Esophagus muscularis mucosa (tissue), 4 donors: ENCODE measurements around the gene LSM4. TPM values are rescaled to one million over a fixed set of nuclear protein-coding genes. Genes with fewer than 3 reads are reported as not detected.
A peak's percentile ranks its signal among the peaks of the same experiment; 100 is the strongest.

Source experiments
- DNase-seq: peaks from one replicate; pipeline ENCODE4 v3.0.0-alpha.2; 2017; ENCODE audit errors: extremely low spot score
- H3K27ac ChIP-seq, 4 donors: fragments of 200-600 bp; sonication (generic); replicated peaks in 1 of 4; 1 replicate in 3 of 4; 2 replicates in 1 of 4; pipeline ENCODE4 v1.5.1; 2016 to 2019; ENCODE audit warnings: mild to moderate bottlenecking in 1 of 4
- H3K27me3 ChIP-seq, 4 donors: fragments of 200-600 bp; sonication (generic); one replicate each; pipeline versions ENCODE4 v1.5.1 to v1.6.0; 2016 to 2019
- H3K36me3 ChIP-seq, 4 donors: fragments of 200-600 bp; sonication (generic); one replicate each; pipeline ENCODE4 v1.5.1; 2016 to 2019
- H3K4me1 ChIP-seq, 4 donors: fragments of 200-600 bp; sonication (generic); one replicate each; pipeline ENCODE4 v1.5.1; 2016 to 2019
- H3K4me3 ChIP-seq, 4 donors: fragments of 200-600 bp; sonication (generic); 1 replicate in 2 of 4; 2 replicates in 2 of 4; pipeline ENCODE4 v1.5.1; 2016 to 2019; ENCODE audit warnings: mild to moderate bottlenecking in 4 of 4, moderate library complexity in 1 of 4
- H3K9me3 ChIP-seq, 4 donors: fragments of 200-600 bp; sonication (generic); 1 replicate in 3 of 4; 2 replicates in 1 of 4; pipeline ENCODE4 v1.5.1; 2016 to 2019
- EP300 ChIP-seq: sonication (generic); formaldehyde crosslinking; IDR thresholded peaks from one replicate; pipeline ENCODE4 v1.6.1; 2017; ENCODE audit warnings: antibody characterized with exemption
- POLR2A ChIP-seq: fragments of 450-650 bp; IDR thresholded peaks from one replicate; pipeline ENCODE4 v1.6.1; 2017; ENCODE audit warnings: antibody characterized with exemption, moderate library complexity, mild to moderate bottlenecking, low read depth
- POLR2AphosphoS5 ChIP-seq, 2 donors: sonication (generic); formaldehyde crosslinking; IDR thresholded peaks; one replicate each; pipeline ENCODE4 v1.6.1; 2017; ENCODE audit warnings: antibody characterized with exemption in 2 of 2
- WGBS: methylation state at CpG from one replicate; pipeline ENCODE4 v1.1.5; 2018; 5-methylcytosine and 5-hydroxymethylcytosine counted together
- intact Hi-C: fragments of 100-400 bp; cut with DNase I; formaldehyde crosslinking; loops from one replicate; pipeline ENCODE4 v1.15.1; 2023
- total RNA-seq, 4 donors: library from RNA; depleted of rRNA; stranded (reverse); fragments of >200 nt; gene quantifications; one replicate each; pipeline versions ENCODE4 v1.1.0 to v1.2.1, GENCODE V29; 2016
- TF ChIP-seq, protein P1 (sequence below), 3 experiments: fragments of 200-600 bp in 2 of 3; fragments of 450-650 bp in 1 of 3; sonication (generic) in 2 of 3; IDR thresholded peaks; one replicate each; pipeline ENCODE4 v1.5.1; 2017 to 2019; ENCODE audit warnings: antibody characterized with exemption in 3 of 3, mild to moderate bottlenecking in 2 of 3, moderate library complexity in 1 of 3

LSM4 gene
- total RNA-seq, 4 donors from 2014 or later: 86.8 to 116 (median 93.9) TPM

- 96% methylated on average over 9 of the region's 9 CpGs for WGBS
- H3K36me3 ChIP-seq: no peaks in the 10 kb centered on the region
- no peak overlapping the region for H3K4me3 ChIP-seq
- intact Hi-C loops: no loop called here
- H3K9me3 ChIP-seq: no peaks in the 10 kb centered on the region
- DNase-seq: no peak
- H3K27ac ChIP-seq: peak overlapping the region in 1 of 4 donors; percentile 93
- TF ChIP-seq, protein P1, sequence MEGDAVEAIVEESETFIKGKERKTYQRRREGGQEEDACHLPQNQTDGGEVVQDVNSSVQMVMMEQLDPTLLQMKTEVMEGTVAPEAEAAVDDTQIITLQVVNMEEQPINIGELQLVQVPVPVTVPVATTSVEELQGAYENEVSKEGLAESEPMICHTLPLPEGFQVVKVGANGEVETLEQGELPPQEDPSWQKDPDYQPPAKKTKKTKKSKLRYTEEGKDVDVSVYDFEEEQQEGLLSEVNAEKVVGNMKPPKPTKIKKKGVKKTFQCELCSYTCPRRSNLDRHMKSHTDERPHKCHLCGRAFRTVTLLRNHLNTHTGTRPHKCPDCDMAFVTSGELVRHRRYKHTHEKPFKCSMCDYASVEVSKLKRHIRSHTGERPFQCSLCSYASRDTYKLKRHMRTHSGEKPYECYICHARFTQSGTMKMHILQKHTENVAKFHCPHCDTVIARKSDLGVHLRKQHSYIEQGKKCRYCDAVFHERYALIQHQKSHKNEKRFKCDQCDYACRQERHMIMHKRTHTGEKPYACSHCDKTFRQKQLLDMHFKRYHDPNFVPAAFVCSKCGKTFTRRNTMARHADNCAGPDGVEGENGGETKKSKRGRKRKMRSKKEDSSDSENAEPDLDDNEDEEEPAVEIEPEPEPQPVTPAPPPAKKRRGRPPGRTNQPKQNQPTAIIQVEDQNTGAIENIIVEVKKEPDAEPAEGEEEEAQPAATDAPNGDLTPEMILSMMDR (IDR thresholded peaks at IDR 0.05): no peak
- no peak for TF ChIP-seq POLR2A
- H3K4me1 ChIP-seq: peaks cover 42 to 49% (median 43%) of the 10 kb centered on the region in 4 donors
- H3K27me3 ChIP-seq: no peaks in the 10 kb centered on the region
These were observed 23.2 kb downstream of the LSM4 start for GRCh38 chr19:18299654-18300053.

- 83% methylated on average over 6 of the region's 6 CpGs for WGBS
- Histone ChIP-seq H3K4me3 (no peak overlapping the region), H3K36me3 (no peaks in the 10 kb centered on the region), H3K27me3 (no peaks in the 10 kb centered on the region), H3K4me1 (peaks cover 32 to 48% (median 39%) of the 10 kb centered on the region in 4 donors), H3K27ac (no peak overlapping the region), H3K9me3 (no peaks in the 10 kb centered on the region)
- intact Hi-C loops: no loop called here
- TF ChIP-seq, protein P1 (IDR thresholded peaks at IDR 0.05): no peak
- TF ChIP-seq EP300 (no peak), POLR2A (no peak), POLR2AphosphoS5 (IDR thresholded peaks at IDR 0.05) (no peak)
- no peak for DNase-seq
These were observed 24.3 kb downstream of the LSM4 start for GRCh38 chr19:18298601-18299000.

GRCh38 chr19:18297308-18297707 lies 25.6 kb downstream of the LSM4 start:
- H3K27ac ChIP-seq: peak overlapping the region in 1 of 4 donors; percentile 23
- no peaks in the 10 kb centered on the region for H3K27me3 ChIP-seq
- no peaks in the 10 kb centered on the region for H3K9me3 ChIP-seq
- H3K4me3 ChIP-seq: no peak overlapping the region
- intact Hi-C loops: no loop called here
- 58% methylated on average over 4 of the region's 4 CpGs for WGBS
- H3K4me1 ChIP-seq: peaks cover 27 to 46% (median 38%) of the 10 kb centered on the region in 4 donors
- no peak for DNase-seq
- H3K36me3 ChIP-seq: no peaks in the 10 kb centered on the region
- TF ChIP-seq POLR2AphosphoS5 (IDR thresholded peaks at IDR 0.05) (no peak), EP300 (no peak), POLR2A (no peak)
- TF ChIP-seq, protein P1 (IDR thresholded peaks at IDR 0.05): no peak

GRCh38 chr19:18295034-18295451 lies 27.8 kb downstream of the LSM4 start:
- no peaks in the 10 kb centered on the region for H3K27me3 ChIP-seq
- H3K27ac ChIP-seq: peak overlapping the region in 1 of 4 donors; percentile 97
- no peak overlapping the region for H3K4me3 ChIP-seq
- 72% methylated on average over 4 of the region's 4 CpGs for WGBS
- no peaks in the 10 kb centered on the region for H3K9me3 ChIP-seq
- DNase-seq: no peak
- H3K4me1 ChIP-seq: peaks cover 21 to 40% (median 36%) of the 10 kb centered on the region in 4 donors
- no peak for TF ChIP-seq POLR2A
- no peak for TF ChIP-seq POLR2AphosphoS5 (IDR thresholded peaks at IDR 0.05)
- no peak for TF ChIP-seq EP300
- TF ChIP-seq, protein P1 (IDR thresholded peaks at IDR 0.05): no peak
- no peaks in the 10 kb centered on the region for H3K36me3 ChIP-seq
- intact Hi-C loops: no loop called here

- H3K27me3 ChIP-seq: no peaks in the 10 kb centered on the region
- H3K36me3 ChIP-seq: no peaks in the 10 kb centered on the region
- no peak for TF ChIP-seq POLR2AphosphoS5 (IDR thresholded peaks at IDR 0.05)
- TF ChIP-seq, protein P1 (IDR thresholded peaks at IDR 0.05): no peak
- TF ChIP-seq EP300: no peak
- TF ChIP-seq POLR2A: no peak
- intact Hi-C loops: no loop called here
- peak overlapping the region; percentile 97 to 99 (median 98) for H3K27ac ChIP-seq
- H3K4me1 ChIP-seq: peaks cover 21 to 45% (median 39%) of the 10 kb centered on the region in 4 donors
- DNase-seq: no peak
- H3K4me3 ChIP-seq: no peak overlapping the region
- no CpG with 5 or more reads among the region's 9 CpGs for WGBS
- H3K9me3 ChIP-seq: no peaks in the 10 kb centered on the region
These were observed 28.4 kb downstream of the LSM4 start for GRCh38 chr19:18294467-18294864.
